Measurements from ENCODE around the gene EME2. TPM values are rescaled to one million over a fixed set of nuclear protein-coding genes. Genes with fewer than 3 reads are reported as not detected.

Gene EME2
- total RNA-seq, 1 experiment from 2014 or later, result 36.3 TPM

- peak overlapping the region; percentile 88 to 97 for H3K4me3 ChIP-seq (replicated peaks in 1 of 2; ENCODE audit: low read depth in 1 of 2, low read length in 2 of 2)
- H3K4me1 ChIP-seq (ENCODE audit: control insufficient read depth in 1 of 2, insufficient read depth in 2 of 2, low read length in 2 of 2), result peaks cover 14 to 29% of the 10 kb centered on the region in 2 experiments
- H3K4me2 ChIP-seq (ENCODE audit: low read length), result peak overlapping the region; percentile 100
- H3K9ac ChIP-seq (ENCODE audit: low read length), result peak overlapping the region; percentile 93
- H3K79me2 ChIP-seq (ENCODE audit: insufficient read depth, low read length), result peaks cover 52% of the 10 kb centered on the region
- ChIA-PET CTCF (interaction anchor here (1.9 kb wide), 1 partner anchor 11 kb away, joined by 13 read pairs; the partner anchor contains the start of genes NUBP2 and SPSB3), POLR2A (interaction anchor here (3.5 kb wide), 1 partner anchor 11 kb away, joined by 23 read pairs; the partner anchor contains the start of genes NUBP2 and SPSB3), RAD21 (ENCODE audit: low non-redundant PET in 1 of 2, low total read pairs in 2 of 2, uncharacterized antibody in 2 of 2, unreplicated experiment in 2 of 2) (no interaction called here)
- peaks cover 5% of the 10 kb centered on the region; the same call in 1 of the 2 replicates for H4K20me1 ChIP-seq (ENCODE audit: insufficient read depth)
- H3K9me2 ChIP-seq (ENCODE audit: insufficient read depth), result no peaks in the 10 kb centered on the region
- no peak for DNase-seq (ENCODE audit: low read depth, low spot score)
- ATAC-seq, result no peak
- H3K36me3 ChIP-seq (ENCODE audit: control insufficient read depth in 1 of 2, insufficient read depth in 2 of 2, low read length in 2 of 2), result peaks cover 0 to 8% of the 10 kb centered on the region in 2 experiments; a peak in 2 of 4 replicates
- intact Hi-C loops (cut with micrococcal nuclease), result no loop called here
- BruUV-seq (replicated peaks), result TSS peak; percentile 89
- no peak overlapping the region for H2AFZ ChIP-seq (ENCODE audit: low read depth, low read length, poor library complexity, severe bottlenecking)
- H3K27ac ChIP-seq (ENCODE audit: low read depth, low read length), result peak overlapping the region; percentile 95
- no peaks in the 10 kb centered on the region for H3K9me3 ChIP-seq (ENCODE audit: control insufficient read depth in 1 of 2, insufficient read depth in 1 of 2, low read depth in 1 of 2, low read length in 2 of 2)
- TF ChIP-seq ZBTB33 (IDR thresholded peaks at IDR 0.05; ENCODE audit: extremely low read depth, insufficient replicate concordance, low read length) (no peak), POLR2AphosphoS5 (IDR thresholded peaks at IDR 0.05; ENCODE audit: low read depth, low read length) (0 out of 2 replicates have a peak, but pooled peaks have one; percentile 12)
- no peaks in the 10 kb centered on the region for H3K27me3 ChIP-seq (ENCODE audit: insufficient read depth, low read length)
Measured at GRCh38 chr16:1771864-1772361, 697 bp upstream of the EME2 start.

GRCh38 chr16:1772908-1773702, 495 bp downstream of the EME2 start, which contains the start of gene MRPS34:
Gene MRPS34, minus strand, starts transcription at chr16:1773134. Its CDS starts 15 bp downstream, at chr16:1773119.
- Histone ChIP-seq H2AFZ (ENCODE audit: low read depth, low read length, poor library complexity, severe bottlenecking) (no peak within 1 kb of the TSS), H3K9ac (ENCODE audit: low read length) (peak within 1 kb of the TSS; percentile 93), H3K79me2 (ENCODE audit: insufficient read depth, low read length) (peaks cover 52% of the 10 kb centered on the region), H3K9me3 (ENCODE audit: control insufficient read depth in 1 of 2, insufficient read depth in 1 of 2, low read depth in 1 of 2, low read length in 2 of 2) (no peaks in the 10 kb centered on the region), H3K27me3 (ENCODE audit: insufficient read depth, low read length) (no peaks in the 10 kb centered on the region), H3K9me2 (ENCODE audit: insufficient read depth) (no peaks in the 10 kb centered on the region), H4K20me1 (ENCODE audit: insufficient read depth) (peaks cover 5% of the 10 kb centered on the region; the same call in 1 of the 2 replicates), H3K4me2 (ENCODE audit: low read length) (peak within 1 kb of the TSS; percentile 100), H3K4me1 (ENCODE audit: control insufficient read depth in 1 of 2, insufficient read depth in 2 of 2, low read length in 2 of 2) (peaks cover 14 to 29% of the 10 kb centered on the region in 2 experiments), H3K4me3 (replicated peaks in 1 of 2; ENCODE audit: low read depth in 1 of 2, low read length in 2 of 2) (peak within 1 kb of the TSS; percentile 88 to 97), H3K27ac (ENCODE audit: low read depth, low read length) (peak within 1 kb of the TSS; percentile 95), H3K36me3 (ENCODE audit: control insufficient read depth in 1 of 2, insufficient read depth in 2 of 2, low read length in 2 of 2) (peaks cover 0 to 8% of the 10 kb centered on the region in 2 experiments; a peak in 3 of 4 replicates)
- intact Hi-C loops (cut with micrococcal nuclease), result loop anchor here (1.0 kb wide), 1 partner anchor 9 kb away; the partner anchor contains the start of genes NUBP2 and SPSB3
- DNase-seq (ENCODE audit: low read depth, low spot score), result peak; percentile 80
- RAD21 ChIA-PET (ENCODE audit: low non-redundant PET in 1 of 2, low total read pairs in 2 of 2, uncharacterized antibody in 2 of 2, unreplicated experiment in 2 of 2), result no interaction called here
- BruUV-seq (replicated peaks), result no TSS peak
- ATAC-seq, result peak; percentile 56
- CTCF ChIA-PET, result interaction anchor here (0.7 to 1.9 kb wide), 5 partner anchors 9 to 95 kb away, joined by 3 to 13 read pairs (median 5); partner anchors contain the start of genes FAHD1, HAGH, JPT2 and MAPK8IP3
- POLR2A ChIA-PET, result interaction anchor here (3.5 kb wide), 1 partner anchor 9 kb away, joined by 23 read pairs; the partner anchor contains the start of genes NUBP2 and SPSB3
- TF ChIP-seq EGR1 (IDR thresholded peaks at IDR 0.05; ENCODE audit: low read depth) (no peak), CEBPB (IDR thresholded peaks at IDR 0.05; ENCODE audit: low read depth) (no peak), ZBTB33 (IDR thresholded peaks at IDR 0.05; ENCODE audit: extremely low read depth, insufficient replicate concordance, low read length) (peak; percentile 8), ZNF274 (IDR thresholded peaks at IDR 0.05; ENCODE audit: low read depth, low read length) (no peak), SP1 (IDR thresholded peaks at IDR 0.05; ENCODE audit: low read depth) (no peak), EZH2phosphoT487 (IDR thresholded peaks at IDR 0.05; ENCODE audit: borderline replicate concordance) (no peak), SIN3A (IDR thresholded peaks at IDR 0.05; ENCODE audit: low read depth) (no peak), ZFX (IDR thresholded peaks at IDR 0.05) (peak; percentile 89), EZH2 (IDR thresholded peaks at IDR 0.05) (no peak), YY1 (IDR thresholded peaks at IDR 0.05; ENCODE audit: extremely low read depth, insufficient replicate concordance, low read depth, low read length) (peak; percentile 92), POLR2AphosphoS5 (IDR thresholded peaks at IDR 0.05; ENCODE audit: low read depth, low read length) (peak; percentile 80), JUND (IDR thresholded peaks at IDR 0.05) (no peak)
